WI38 (cell line): ENCODE data around the gene PPP1R14D.

ENCODE experiments used
- H3K4me3 ChIP-seq: 2 replicates; pipeline ENCODE4 v1.5.1; 2011; ENCODE audit warnings: low read depth, mild to moderate bottlenecking, control low read depth, low read length
- TF ChIP-seq, protein P1 (sequence below): IDR thresholded peaks from 2 replicates; pipeline ENCODE4 v1.5.1; 2012; ENCODE audit warnings: low read depth, mild to moderate bottlenecking, control low read depth, low read length

Gene PPP1R14D

DNA sequence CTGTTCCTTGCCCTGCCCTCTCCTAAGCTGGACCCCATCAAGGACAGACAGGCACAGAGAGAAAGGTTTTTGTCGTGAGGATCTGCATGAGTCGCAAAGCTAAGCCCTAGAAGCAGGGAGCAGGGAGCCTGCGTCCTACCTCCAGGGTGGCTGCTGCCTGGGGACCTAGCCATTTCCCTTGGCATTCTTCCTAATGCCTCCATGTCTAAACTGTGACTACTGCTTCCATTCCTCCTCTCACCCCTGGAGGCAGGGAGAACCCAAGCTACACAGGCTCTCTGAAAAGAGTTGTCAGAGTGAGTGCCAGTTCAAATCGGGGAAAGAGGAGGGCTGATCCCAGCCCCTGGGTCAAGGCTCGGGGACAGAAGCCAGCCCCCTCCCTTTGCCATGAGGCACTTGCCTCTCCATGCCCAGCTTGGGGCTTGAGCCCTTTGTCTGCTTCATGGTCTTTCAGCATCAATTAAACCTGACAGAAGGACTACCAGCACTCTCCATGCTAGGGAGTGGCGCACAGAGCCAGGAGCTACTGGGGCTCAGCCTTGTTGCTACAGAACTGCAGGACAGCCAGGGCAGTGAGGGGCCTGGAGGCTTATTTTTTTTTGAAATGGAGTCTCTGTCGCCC, 62.2 kb downstream of the PPP1R14D start:
- H3K4me3 ChIP-seq: no peak overlapping the region
- TF ChIP-seq, protein P1, sequence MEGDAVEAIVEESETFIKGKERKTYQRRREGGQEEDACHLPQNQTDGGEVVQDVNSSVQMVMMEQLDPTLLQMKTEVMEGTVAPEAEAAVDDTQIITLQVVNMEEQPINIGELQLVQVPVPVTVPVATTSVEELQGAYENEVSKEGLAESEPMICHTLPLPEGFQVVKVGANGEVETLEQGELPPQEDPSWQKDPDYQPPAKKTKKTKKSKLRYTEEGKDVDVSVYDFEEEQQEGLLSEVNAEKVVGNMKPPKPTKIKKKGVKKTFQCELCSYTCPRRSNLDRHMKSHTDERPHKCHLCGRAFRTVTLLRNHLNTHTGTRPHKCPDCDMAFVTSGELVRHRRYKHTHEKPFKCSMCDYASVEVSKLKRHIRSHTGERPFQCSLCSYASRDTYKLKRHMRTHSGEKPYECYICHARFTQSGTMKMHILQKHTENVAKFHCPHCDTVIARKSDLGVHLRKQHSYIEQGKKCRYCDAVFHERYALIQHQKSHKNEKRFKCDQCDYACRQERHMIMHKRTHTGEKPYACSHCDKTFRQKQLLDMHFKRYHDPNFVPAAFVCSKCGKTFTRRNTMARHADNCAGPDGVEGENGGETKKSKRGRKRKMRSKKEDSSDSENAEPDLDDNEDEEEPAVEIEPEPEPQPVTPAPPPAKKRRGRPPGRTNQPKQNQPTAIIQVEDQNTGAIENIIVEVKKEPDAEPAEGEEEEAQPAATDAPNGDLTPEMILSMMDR: no peak
